GM13977 (cell line): ENCODE results near the gene PCDH9.
"Not testable (repeated sequence)": the region's sequence is repeated elsewhere in the genome, so short reads cannot be mapped to it uniquely, and the experiment has no call there.

ENCODE experiments used
- DNase-seq: peaks from one replicate; pipeline ENCODE4 v3.0.0; 2012; ENCODE audit warnings: low spot score
- in situ Hi-C: fragments of 300-500 bp; cut with MboI; formaldehyde crosslinking; loops from one replicate; pipeline ENCODE4 v1.12.0; 2022; ENCODE audit warnings: low sequenced_read_pairs, low pct_unique_long_range_greater_than_20kb, mixed read lengths, inconsistent platforms; ENCODE audit not compliant: unreplicated experiment
- TF ChIP-seq, protein P1 (sequence below): IDR thresholded peaks from 2 replicates; pipeline ENCODE4 v1.5.1; 2012; ENCODE audit warnings: mild to moderate bottlenecking, control low read depth; ENCODE audit not compliant: insufficient read depth; ENCODE audit errors: extremely low read depth, missing control alignments

Gene PCDH9

GRCh38 chr13:66275416-66275815 lies 954.7 kb downstream of the PCDH9 start:
- no peak for DNase-seq
- TF ChIP-seq, protein P1, sequence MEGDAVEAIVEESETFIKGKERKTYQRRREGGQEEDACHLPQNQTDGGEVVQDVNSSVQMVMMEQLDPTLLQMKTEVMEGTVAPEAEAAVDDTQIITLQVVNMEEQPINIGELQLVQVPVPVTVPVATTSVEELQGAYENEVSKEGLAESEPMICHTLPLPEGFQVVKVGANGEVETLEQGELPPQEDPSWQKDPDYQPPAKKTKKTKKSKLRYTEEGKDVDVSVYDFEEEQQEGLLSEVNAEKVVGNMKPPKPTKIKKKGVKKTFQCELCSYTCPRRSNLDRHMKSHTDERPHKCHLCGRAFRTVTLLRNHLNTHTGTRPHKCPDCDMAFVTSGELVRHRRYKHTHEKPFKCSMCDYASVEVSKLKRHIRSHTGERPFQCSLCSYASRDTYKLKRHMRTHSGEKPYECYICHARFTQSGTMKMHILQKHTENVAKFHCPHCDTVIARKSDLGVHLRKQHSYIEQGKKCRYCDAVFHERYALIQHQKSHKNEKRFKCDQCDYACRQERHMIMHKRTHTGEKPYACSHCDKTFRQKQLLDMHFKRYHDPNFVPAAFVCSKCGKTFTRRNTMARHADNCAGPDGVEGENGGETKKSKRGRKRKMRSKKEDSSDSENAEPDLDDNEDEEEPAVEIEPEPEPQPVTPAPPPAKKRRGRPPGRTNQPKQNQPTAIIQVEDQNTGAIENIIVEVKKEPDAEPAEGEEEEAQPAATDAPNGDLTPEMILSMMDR, result no peak
- in situ Hi-C loops, result no loop called here

DNA sequence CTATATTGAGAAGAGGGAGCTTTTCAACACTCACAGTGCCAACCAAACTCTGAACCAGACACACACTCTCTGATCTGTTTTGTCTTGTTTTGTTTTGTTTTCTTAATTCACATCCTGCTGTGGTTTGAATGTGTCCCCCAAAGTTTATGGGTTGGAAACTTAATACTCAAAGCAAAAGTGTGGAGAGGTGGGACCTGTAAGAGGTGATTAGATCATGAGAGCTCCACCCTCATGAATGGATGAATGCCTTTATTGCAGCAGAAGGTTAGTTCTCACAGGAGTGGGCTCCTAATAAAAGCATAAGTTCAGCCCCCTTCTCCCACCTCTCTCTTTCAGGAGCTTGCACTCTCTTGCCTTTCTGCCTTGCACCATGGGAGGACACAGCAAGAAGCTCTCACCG lies 957.1 kb downstream of the PCDH9 start:
- DNase-seq, result no peak
- in situ Hi-C loops, result no loop called here
- TF ChIP-seq, protein P1, result no peak

DNA sequence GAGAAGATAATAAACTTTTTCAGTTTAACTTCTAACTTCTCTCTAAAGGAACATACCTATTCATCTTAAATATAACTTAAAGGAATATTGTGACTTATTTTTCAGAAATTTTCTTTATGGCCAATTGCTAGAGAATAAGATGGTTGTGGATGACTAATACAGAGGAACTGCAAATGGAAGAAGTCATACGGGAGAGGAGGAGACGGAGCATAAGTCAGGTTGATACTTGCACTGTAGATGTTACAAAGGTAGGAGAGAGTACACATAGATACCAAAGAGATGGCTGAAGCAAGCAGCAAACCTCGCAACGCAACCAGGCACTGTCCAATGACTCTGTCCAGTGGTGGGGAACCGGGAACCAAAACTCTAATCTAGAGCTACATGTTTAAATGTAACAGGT lies 963.4 kb downstream of the PCDH9 start:
- in situ Hi-C loops, result no loop called here
- TF ChIP-seq, protein P1, result no peak
- DNase-seq, result no peak

DNA sequence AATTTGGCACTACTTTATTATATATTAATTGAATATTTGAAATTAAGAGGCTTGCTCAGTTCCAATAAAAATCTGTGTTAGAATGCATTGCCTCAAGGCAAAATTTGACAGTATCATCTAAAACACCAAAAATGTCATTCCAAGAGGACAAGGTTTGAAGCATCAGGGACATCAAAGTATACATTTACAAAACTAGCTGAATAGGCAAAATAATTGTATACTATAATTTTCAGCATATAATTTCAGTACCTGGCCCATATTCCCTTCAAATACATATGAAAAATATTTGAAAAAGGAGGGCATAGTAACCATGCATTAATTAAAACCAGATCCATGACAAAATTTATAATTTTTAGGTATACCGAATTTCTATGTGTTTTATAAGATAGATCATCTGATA lies 963.8 kb downstream of the PCDH9 start:
- DNase-seq, result no peak
- TF ChIP-seq, protein P1, result no peak
- in situ Hi-C loops, result no loop called here

- in situ Hi-C loops, result no loop called here
- DNase-seq, result no peak
- TF ChIP-seq, protein P1, result no peak
Measured at GRCh38 chr13:66265371-66265770, 964.8 kb downstream of the PCDH9 start.

DNA sequence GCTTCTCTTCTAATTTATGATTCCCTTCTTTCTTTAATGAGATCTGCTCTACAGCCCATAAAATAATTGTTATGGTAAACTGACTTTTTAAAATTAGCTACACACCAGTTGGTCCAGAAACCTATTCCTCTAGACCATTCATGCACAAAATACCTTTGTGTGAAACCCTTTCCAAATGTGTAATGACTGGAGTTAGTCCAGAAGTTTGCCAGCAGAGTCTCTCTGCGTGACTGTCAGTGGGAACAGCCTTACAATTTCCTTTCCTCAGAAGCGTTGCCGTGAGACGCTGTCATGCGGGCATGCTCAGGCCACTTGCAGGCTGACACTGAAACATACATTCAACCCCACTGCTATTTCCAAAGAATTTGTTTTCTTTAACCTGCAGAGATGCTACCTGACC lies 965.2 kb downstream of the PCDH9 start:
- TF ChIP-seq, protein P1, result no peak
- in situ Hi-C loops, result no loop called here
- no peak for DNase-seq

GRCh38 chr13:66262330-66262729 lies 967.8 kb downstream of the PCDH9 start:
- in situ Hi-C loops, result no loop called here
- TF ChIP-seq, protein P1, result no peak
- DNase-seq, result no peak

DNA sequence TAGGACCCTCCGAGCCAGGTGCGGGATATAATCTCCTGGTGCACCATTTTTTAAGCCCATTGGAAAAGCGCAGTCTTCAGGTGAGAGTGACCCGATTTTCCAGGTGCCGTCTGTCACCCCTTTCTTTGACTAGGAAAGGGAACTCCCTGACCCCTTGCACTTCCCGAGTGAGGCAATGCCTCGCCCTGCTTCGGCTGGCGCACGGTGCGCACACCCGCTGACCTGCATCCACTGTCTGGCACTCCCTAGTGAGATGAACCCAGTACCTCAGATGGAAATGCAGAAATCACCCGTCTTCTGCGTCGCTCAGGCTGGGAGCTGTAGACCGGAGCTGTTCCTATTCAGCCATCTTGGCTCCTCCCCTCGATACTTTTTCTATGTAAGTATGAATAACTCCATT lies 970.7 kb downstream of the PCDH9 start:
- in situ Hi-C loops, DNase-seq: not testable (repeated sequence)
